Liver (tissue), 9 donors: Measurements from ENCODE around the gene NUP155. TPM values are rescaled to one million over a fixed set of nuclear protein-coding genes. Genes with fewer than 3 reads are reported as not detected.

Experiments used
- DNase-seq: peaks from one replicate; pipeline ENCODE4 v3.0.0-alpha.2; 2017; ENCODE audit warnings: low spot score
- H3K27ac ChIP-seq, 2 donors: one replicate each; pipeline ENCODE4 v1.7.0; 2013; ENCODE audit warnings: inconsistent platforms in 2 of 2, low read length in 2 of 2, control low read depth in 1 of 2, low read depth in 1 of 2, mild to moderate bottlenecking in 1 of 2
- H3K27me3 ChIP-seq, 4 donors: one replicate each; pipeline versions ENCODE4 v1.6.1 to v1.7.0; 2013; ENCODE audit warnings: low read length in 3 of 4, inconsistent platforms in 1 of 4, mild to moderate bottlenecking in 1 of 4, moderate library complexity in 1 of 4; ENCODE audit not compliant: control insufficient read depth in 4 of 4, insufficient read depth in 4 of 4
- H3K36me3 ChIP-seq, 4 donors: one replicate each; pipeline versions ENCODE4 v1.6.1 to v1.7.0; 2013; ENCODE audit warnings: low read length in 3 of 4, mild to moderate bottlenecking in 3 of 4, low read depth in 1 of 4, moderate library complexity in 1 of 4; ENCODE audit not compliant: control insufficient read depth in 4 of 4, insufficient read depth in 3 of 4
- H3K4me1 ChIP-seq, 4 donors: one replicate each; pipeline versions ENCODE4 v1.6.1 to v1.7.0; 2013; ENCODE audit warnings: low read length in 3 of 4, mild to moderate bottlenecking in 3 of 4, moderate library complexity in 1 of 4; ENCODE audit not compliant: control insufficient read depth in 4 of 4, insufficient read depth in 4 of 4
- H3K4me3 ChIP-seq, 3 donors: one replicate each; pipeline versions ENCODE4 v1.6.1 to v1.7.0; 2013; ENCODE audit warnings: low read length in 3 of 3, control low read depth in 1 of 3, low read depth in 1 of 3, mild to moderate bottlenecking in 1 of 3
- H3K9ac ChIP-seq, 2 donors: one replicate each; pipeline ENCODE4 v1.7.0; 2013; ENCODE audit warnings: low read length in 2 of 2, mild to moderate bottlenecking in 2 of 2, moderate library complexity in 2 of 2, control low read depth in 1 of 2, low read depth in 1 of 2
- H3K9me3 ChIP-seq, 4 donors: one replicate each; pipeline versions ENCODE4 v1.6.1 to v1.7.0; 2013; ENCODE audit warnings: low read length in 3 of 4; ENCODE audit not compliant: control insufficient read depth in 4 of 4
- CTCF ChIP-seq: fragments of 150-350 bp; IDR thresholded peaks from 2 replicates; pipeline ENCODE4 v1.5.1; 2017; ENCODE audit warnings: improper control_type of control experiment, low read depth, low read length; ENCODE audit not compliant: missing input control
- FOXA1 ChIP-seq: IDR thresholded peaks from 2 replicates; pipeline ENCODE4 v1.6.1; 2016; ENCODE audit warnings: antibody characterized with exemption
- GABPA ChIP-seq, 2 donors: IDR thresholded peaks in 1 of 2; conservative IDR thresholded peaks in 1 of 2; 2 replicates each; pipeline ENCODE4 v1.6.1; 2016; ENCODE audit warnings: antibody characterized with exemption in 2 of 2, mild to moderate bottlenecking in 1 of 2, moderate library complexity in 1 of 2
- HNF4G ChIP-seq: IDR thresholded peaks from 2 replicates; pipeline ENCODE4 v1.6.1; 2016; ENCODE audit warnings: antibody characterized with exemption
- JUND ChIP-seq, 2 donors: IDR thresholded peaks; 2 replicates each; pipeline ENCODE4 v1.6.1; 2016; ENCODE audit warnings: antibody characterized with exemption in 2 of 2
- MAX ChIP-seq: IDR thresholded peaks from 2 replicates; pipeline ENCODE4 v1.6.1; 2016; ENCODE audit warnings: antibody characterized with exemption
- NR2F2 ChIP-seq: IDR thresholded peaks from 2 replicates; pipeline ENCODE4 v1.6.1; 2016; ENCODE audit warnings: antibody characterized with exemption
- RAD21 ChIP-seq, 2 donors: IDR thresholded peaks; 2 replicates each; pipeline ENCODE4 v1.6.1; 2016; ENCODE audit warnings: antibody characterized with exemption in 2 of 2, mild to moderate bottlenecking in 2 of 2
- REST ChIP-seq: IDR thresholded peaks from 2 replicates; pipeline ENCODE4 v1.6.1; 2016; ENCODE audit warnings: antibody characterized with exemption, mild to moderate bottlenecking
- SP1 ChIP-seq: IDR thresholded peaks from 2 replicates; pipeline ENCODE4 v1.6.1; 2018; ENCODE audit warnings: antibody characterized with exemption, mild to moderate bottlenecking
- TAF1 ChIP-seq: conservative IDR thresholded peaks from 2 replicates; pipeline ENCODE4 v1.6.1; 2016; ENCODE audit warnings: antibody characterized with exemption, mild to moderate bottlenecking
- YY1 ChIP-seq: IDR thresholded peaks from 2 replicates; pipeline ENCODE4 v1.6.1; 2016; ENCODE audit warnings: antibody characterized with exemption, mild to moderate bottlenecking
- ZBTB33 ChIP-seq: IDR thresholded peaks from 2 replicates; pipeline ENCODE4 v1.6.1; 2016; ENCODE audit warnings: antibody characterized with exemption
- WGBS: extraction: QIAGEN DNeasy Blood & Tissue Kit; methylation state at CpG from one replicate; pipeline ENCODE4 v1.1.7; 2013; 5-methylcytosine and 5-hydroxymethylcytosine counted together
- polyA plus RNA-seq, 2 donors: library from polyadenylated mRNA; stranded (reverse) in 1 of 2; unstranded in 1 of 2; fragments of 200-250 nt in 1 of 2; fragments of >200 nt in 1 of 2; fragmentation: Nextera tagmentation in 1 of 2; extraction: Ambion mirVana in 1 of 2; gene quantifications; one replicate each; pipeline versions ENCODE4 v1.2.1 to v1.2.3, GENCODE V29; 2013 to 2015
- total RNA-seq, 2 donors: library from RNA; depleted of rRNA; stranded (reverse); fragments of >200 nt; gene quantifications; one replicate each; pipeline ENCODE4 v1.2.3, GENCODE V29; 2014
- donor health status: healthy.
- donor health status: healthy.
- donor health status: healthy.
- donor health status: healthy.
- donor health status: healthy.

Gene NUP155
- total and polyA plus RNA-seq, 4 donors = 2.9 to 29.6 (median 8.1) TPM

DNA sequence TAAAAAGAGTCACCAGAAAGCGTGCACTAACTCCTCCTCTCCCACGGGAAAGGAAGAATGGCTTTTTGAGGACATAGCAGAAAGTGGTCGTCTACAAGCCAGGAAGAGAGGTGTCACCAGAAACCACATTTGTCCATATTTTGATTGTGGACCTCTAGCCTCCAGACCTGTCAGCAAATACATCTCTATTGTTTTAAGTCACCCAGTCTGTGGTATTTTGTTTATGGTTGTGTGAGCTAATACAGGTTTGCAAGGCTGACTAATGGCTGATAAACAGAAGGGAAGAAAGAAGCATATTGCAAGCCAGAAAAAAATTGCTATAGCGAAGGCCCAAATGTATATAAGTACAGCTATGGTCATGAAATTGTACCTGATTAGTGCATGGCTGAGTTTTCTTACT lies 29.6 kb upstream of the NUP155 start:
- Histone ChIP-seq H3K27ac (no peak overlapping the region), H3K27me3 (no peaks in the 10 kb centered on the region), H3K4me1 (peaks cover 0 to 3% (median 0%) of the 10 kb centered on the region in 4 donors), H3K9ac (no peak overlapping the region), H3K4me3 (no peak overlapping the region), H3K9me3 (no peaks in the 10 kb centered on the region), H3K36me3 (peaks cover 6 to 23% (median 7%) of the 10 kb centered on the region in 4 donors)
- 95% methylated on average over 4 of the region's 4 CpGs for WGBS
- no peak for DNase-seq
- TF ChIP-seq ZBTB33 = no peak
- TF ChIP-seq FOXA1 = no peak
- no peak for TF ChIP-seq RAD21 (IDR thresholded peaks at IDR 0.05)
- no peak for TF ChIP-seq CTCF

- no peaks in the 10 kb centered on the region for H3K27me3 ChIP-seq
- H3K36me3 ChIP-seq = peaks cover 9 to 35% (median 13%) of the 10 kb centered on the region in 4 donors
- peaks cover 0 to 3% (median 0%) of the 10 kb centered on the region in 4 donors for H3K4me1 ChIP-seq
- no peaks in the 10 kb centered on the region for H3K9me3 ChIP-seq
- no peak overlapping the region for H3K4me3 ChIP-seq
- TF ChIP-seq NR2F2 (no peak), ZBTB33 (no peak), FOXA1 (no peak), JUND (IDR thresholded peaks at IDR 0.05) (no peak), MAX (no peak), TAF1 (no peak), REST (no peak), HNF4G (no peak), GABPA (IDR thresholded peaks at IDR 0.05 in 1 of 2, conservative IDR thresholded peaks at IDR 0.05 in 1 of 2) (no peak), SP1 (no peak), YY1 (no peak)
- H3K27ac ChIP-seq = no peak overlapping the region
- no peak for DNase-seq
- 92% methylated on average over 5 of the region's 5 CpGs for WGBS
- H3K9ac ChIP-seq = no peak overlapping the region
These were observed 25.4 kb upstream of the NUP155 start for GRCh38 chr5:37396352-37396751.
